Esophagus squamous epithelium (tissue), 5 donors: ENCODE data around the gene GCC2. TPM values are rescaled to one million over a fixed set of nuclear protein-coding genes. Genes with fewer than 3 reads are reported as not detected.

Experiments used
- DNase-seq: peaks from one replicate; lab custom pipeline; 2025; lab: John Stamatoyannopoulos, UW
- H3K27ac ChIP-seq, 4 donors: fragments of 200-600 bp; sonication (generic); one replicate each; pipeline ENCODE4 v1.5.1; 2016 to 2019; ENCODE audit warnings: mild to moderate bottlenecking in 1 of 4
- H3K27me3 ChIP-seq, 4 donors: fragments of 200-600 bp; sonication (generic); 1 replicate in 3 of 4; 2 replicates in 1 of 4; pipeline versions ENCODE4 v1.5.1 to v1.6.0; 2017 to 2021; ENCODE audit warnings: antibody characterized with exemption in 1 of 4
- H3K36me3 ChIP-seq, 3 donors: fragments of 200-600 bp; sonication (generic); one replicate each; pipeline ENCODE4 v1.5.1; 2016 to 2019
- H3K4me1 ChIP-seq, 3 donors: fragments of 200-600 bp; sonication (generic); one replicate each; pipeline ENCODE4 v1.5.1; 2017 to 2019
- H3K4me3 ChIP-seq, 4 donors: fragments of 200-600 bp; sonication (generic); 1 replicate in 3 of 4; 2 replicates in 1 of 4; pipeline ENCODE4 v1.5.1; 2016 to 2019; ENCODE audit warnings: mild to moderate bottlenecking in 2 of 4, moderate library complexity in 1 of 4
- H3K9me3 ChIP-seq, 3 donors: fragments of 200-600 bp; sonication (generic); one replicate each; pipeline ENCODE4 v1.5.1; 2016 to 2019
- CTCF ChIP-seq, 6 experiments: fragments of 450-650 bp in 4 of 6; fragments of 200-600 bp in 2 of 6; sonication (generic) in 2 of 6; IDR thresholded peaks; one replicate each; pipeline ENCODE4 v1.5.1; 2016 to 2019; ENCODE audit warnings: antibody characterized with exemption in 6 of 6, mild to moderate bottlenecking in 4 of 6, moderate library complexity in 4 of 6
- POLR2A ChIP-seq, 4 donors: fragments of 450-650 bp; IDR thresholded peaks; one replicate each; pipeline ENCODE4 v1.6.1; 2017; ENCODE audit warnings: antibody characterized with exemption in 4 of 4, mild to moderate bottlenecking in 4 of 4, moderate library complexity in 3 of 4
- WGBS, 2 donors: methylation state at CpG; one replicate each; pipeline ENCODE4 v1.1.5; 2018; 5-methylcytosine and 5-hydroxymethylcytosine counted together
- intact Hi-C: fragments of 100-400 bp; cut with DNase I; formaldehyde crosslinking; loops from one replicate; pipeline ENCODE4 v1.15.0; 2022
- total RNA-seq, 4 donors: library from RNA; depleted of rRNA; stranded (reverse); fragments of >200 nt; gene quantifications; one replicate each; pipeline ENCODE4 v1.1.0, GENCODE V29; 2016
- donor health status: DM: yes; HTN: yes; CAD: no.

The GCC2 gene
- total RNA-seq, 4 donors from 2014 or later, result 11.0 to 31.9 (median 13.7) TPM

GRCh38 chr2:108404784-108405397 is 44.1 kb upstream of the GCC2 start:
- WGBS, 2 donors, result 54 to 56% methylated on average over 4 of the region's 4 CpGs
- no peak for DNase-seq

GRCh38 chr2:108407864-108408729 is 40.9 kb upstream of the GCC2 start:
- intact Hi-C loops, result no loop called here
- no peak for TF ChIP-seq POLR2A (IDR thresholded peaks at IDR 0.05)
- no peak for TF ChIP-seq CTCF (IDR thresholded peaks at IDR 0.05)
- Histone ChIP-seq H3K4me1 (no peaks in the 10 kb centered on the region), H3K27ac (no peak overlapping the region), H3K9me3 (peaks cover 0 to 12% (median 7%) of the 10 kb centered on the region in 3 donors), H3K27me3 (no peaks in the 10 kb centered on the region), H3K36me3 (no peaks in the 10 kb centered on the region), H3K4me3 (no peak overlapping the region)
- no peak for DNase-seq
- 78 to 86% methylated on average over 6 of the region's 6 CpGs for WGBS, 2 donors

More at GRCh38 chr2:108404784-108405397, 44.1 kb upstream of the GCC2 start:
- H3K27me3 ChIP-seq, result no peaks in the 10 kb centered on the region
- peaks cover 0 to 21% (median 9%) of the 10 kb centered on the region in 3 donors for H3K9me3 ChIP-seq
- TF ChIP-seq CTCF (IDR thresholded peaks at IDR 0.05), result no peak
- no peak for TF ChIP-seq POLR2A (IDR thresholded peaks at IDR 0.05)
- H3K27ac ChIP-seq, result no peak overlapping the region
- intact Hi-C loops, result no loop called here
- no peak overlapping the region for H3K4me3 ChIP-seq
- H3K4me1 ChIP-seq, result no peaks in the 10 kb centered on the region
- H3K36me3 ChIP-seq, result no peaks in the 10 kb centered on the region

GRCh38 chr2:108409768-108410167 is 39.2 kb upstream of the GCC2 start:
- Histone ChIP-seq H3K4me3 (no peak overlapping the region), H3K9me3 (peaks cover 0 to 11% (median 6%) of the 10 kb centered on the region in 3 donors), H3K4me1 (no peaks in the 10 kb centered on the region), H3K27ac (no peak overlapping the region), H3K36me3 (no peaks in the 10 kb centered on the region), H3K27me3 (no peaks in the 10 kb centered on the region)
- TF ChIP-seq CTCF (IDR thresholded peaks at IDR 0.05), result no peak
- no peak for TF ChIP-seq POLR2A (IDR thresholded peaks at IDR 0.05)
- DNase-seq, result no peak
- intact Hi-C loops, result no loop called here
- WGBS, 2 donors, result 69 to 82% methylated on average over 1 of the region's 1 CpG

GRCh38 chr2:108412995-108413710 is 35.9 kb upstream of the GCC2 start:
- no peak for TF ChIP-seq CTCF (IDR thresholded peaks at IDR 0.05)
- no peak for TF ChIP-seq POLR2A (IDR thresholded peaks at IDR 0.05)
- no peak for DNase-seq
- WGBS, 2 donors, result 22 to 44% methylated on average over 1 of the region's 1 CpG
- H3K4me3 ChIP-seq, result no peak overlapping the region
- intact Hi-C loops, result no loop called here
- no peaks in the 10 kb centered on the region for H3K4me1 ChIP-seq
- no peaks in the 10 kb centered on the region for H3K27me3 ChIP-seq
- no peak overlapping the region for H3K27ac ChIP-seq
- no peaks in the 10 kb centered on the region for H3K9me3 ChIP-seq
- no peaks in the 10 kb centered on the region for H3K36me3 ChIP-seq
